Smooth muscle cell (in vitro differentiated cells): ENCODE results near the gene WDR81. TPM values are rescaled to one million over a fixed set of nuclear protein-coding genes. Genes with fewer than 3 reads are reported as not detected.
"Not testable (repeated sequence)": the region's sequence is repeated elsewhere in the genome, so short reads cannot be mapped to it uniquely, and the experiment has no call there.

Source experiments
- DNase-seq: peaks from one replicate; lab custom pipeline; 2025; ENCODE audit not compliant: unreplicated experiment; lab: John Stamatoyannopoulos, UW
- H2AFZ ChIP-seq: fragments of 200-600 bp; sonication (generic); 2 replicates; pipeline ENCODE4 v1.6.0; 2016; ENCODE audit warnings: antibody characterized with exemption, low read depth, mild to moderate bottlenecking
- H3F3A ChIP-seq: fragments of 200-600 bp; sonication (generic); 2 replicates; pipeline ENCODE4 v1.6.0; 2017; ENCODE audit warnings: antibody characterized with exemption, low read depth
- H3K27ac ChIP-seq: fragments of 200-600 bp; sonication (generic); 2 replicates; pipeline ENCODE4 v1.5.1; 2016; ENCODE audit warnings: low read depth, mild to moderate bottlenecking
- H3K27me3 ChIP-seq: fragments of 200-600 bp; sonication (generic); 2 replicates; pipeline ENCODE4 v1.6.1; 2016; ENCODE audit warnings: low read depth, mild to moderate bottlenecking
- H3K36me3 ChIP-seq: fragments of 200-600 bp; sonication (generic); 2 replicates; pipeline ENCODE4 v1.5.1; 2016; ENCODE audit warnings: low read depth
- H3K4me1 ChIP-seq: fragments of 200-600 bp; sonication (generic); 2 replicates; pipeline ENCODE4 v1.5.1; 2016; ENCODE audit warnings: low read depth
- H3K4me2 ChIP-seq: fragments of 200-600 bp; sonication (generic); 2 replicates; pipeline ENCODE4 v1.6.0; 2016; ENCODE audit warnings: mild to moderate bottlenecking
- H3K4me3 ChIP-seq: fragments of 200-600 bp; sonication (generic); 2 replicates; pipeline ENCODE4 v1.5.1; 2016; ENCODE audit warnings: mild to moderate bottlenecking
- H3K79me2 ChIP-seq: fragments of 200-600 bp; sonication (generic); 2 replicates; pipeline ENCODE4 v1.6.0; 2016; ENCODE audit warnings: low read depth, mild to moderate bottlenecking
- H3K9ac ChIP-seq: fragments of 200-600 bp; sonication (generic); 2 replicates; pipeline ENCODE4 v1.6.0; 2016; ENCODE audit warnings: low read depth
- H3K9me3 ChIP-seq: fragments of 200-600 bp; sonication (generic); replicated peaks from 2 replicates; pipeline ENCODE4 v1.5.1; 2016; ENCODE audit warnings: low read depth
- H4K20me1 ChIP-seq: fragments of 200-600 bp; sonication (generic); 2 replicates; pipeline ENCODE4 v1.6.0; 2016; ENCODE audit warnings: low read depth
- WGBS: methylation state at CpG from one replicate; pipeline ENCODE4 v1.1.7; 2016; ENCODE audit warnings: low lambda C conversion rate; 5-methylcytosine and 5-hydroxymethylcytosine counted together
- polyA plus RNA-seq: library from polyadenylated mRNA; unstranded; fragments of >200 nt; fragmentation: Nextera tagmentation; extraction: Ambion mirVana; gene quantifications from 2 replicates; pipeline ENCODE4 v1.2.1, GENCODE V29; 2016
- total RNA-seq: library from RNA; depleted of rRNA; stranded (reverse); fragments of >200 nt; gene quantifications from 2 replicates; pipeline ENCODE4 v1.2.3, GENCODE V29; 2014
- TF ChIP-seq, protein P1 (sequence below): fragments of 200-600 bp; sonication (generic); IDR thresholded peaks from 2 replicates; pipeline ENCODE4 v1.5.1; 2017; ENCODE audit warnings: borderline replicate concordance, mild to moderate bottlenecking, antibody characterized with exemption; ENCODE audit not compliant: insufficient read depth, poor library complexity, severe bottlenecking

Gene WDR81
- total and polyA plus RNA-seq, 2 experiments from 2014 or later: 5.6 to 9.7 TPM

DNA sequence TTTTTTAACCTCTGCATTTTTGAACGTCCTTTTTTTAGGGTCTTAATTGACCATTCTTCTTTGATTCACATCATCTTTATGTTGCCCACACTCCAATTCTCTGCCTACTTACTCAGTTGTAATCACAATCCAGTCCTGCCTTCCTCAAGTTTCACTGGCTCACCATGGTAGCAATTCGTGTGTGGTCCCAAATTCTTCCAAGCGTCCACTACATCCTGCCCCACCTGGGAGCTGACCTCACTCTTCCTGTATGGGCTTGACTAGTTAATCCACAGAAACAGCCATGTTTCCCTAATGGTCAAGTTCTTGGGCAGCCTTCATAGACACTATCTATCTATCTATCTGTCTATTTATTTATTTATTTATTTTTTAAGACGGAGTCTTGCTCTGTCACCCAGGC lies 21.4 kb upstream of the WDR81 start:
- H3K4me2 ChIP-seq: no peak overlapping the region
- H3K9ac ChIP-seq: no peak overlapping the region
- DNase-seq: no peak
- no peaks in the 10 kb centered on the region for H3K9me3 ChIP-seq
- H3F3A ChIP-seq: no peaks in the 10 kb centered on the region
- TF ChIP-seq, protein P1, sequence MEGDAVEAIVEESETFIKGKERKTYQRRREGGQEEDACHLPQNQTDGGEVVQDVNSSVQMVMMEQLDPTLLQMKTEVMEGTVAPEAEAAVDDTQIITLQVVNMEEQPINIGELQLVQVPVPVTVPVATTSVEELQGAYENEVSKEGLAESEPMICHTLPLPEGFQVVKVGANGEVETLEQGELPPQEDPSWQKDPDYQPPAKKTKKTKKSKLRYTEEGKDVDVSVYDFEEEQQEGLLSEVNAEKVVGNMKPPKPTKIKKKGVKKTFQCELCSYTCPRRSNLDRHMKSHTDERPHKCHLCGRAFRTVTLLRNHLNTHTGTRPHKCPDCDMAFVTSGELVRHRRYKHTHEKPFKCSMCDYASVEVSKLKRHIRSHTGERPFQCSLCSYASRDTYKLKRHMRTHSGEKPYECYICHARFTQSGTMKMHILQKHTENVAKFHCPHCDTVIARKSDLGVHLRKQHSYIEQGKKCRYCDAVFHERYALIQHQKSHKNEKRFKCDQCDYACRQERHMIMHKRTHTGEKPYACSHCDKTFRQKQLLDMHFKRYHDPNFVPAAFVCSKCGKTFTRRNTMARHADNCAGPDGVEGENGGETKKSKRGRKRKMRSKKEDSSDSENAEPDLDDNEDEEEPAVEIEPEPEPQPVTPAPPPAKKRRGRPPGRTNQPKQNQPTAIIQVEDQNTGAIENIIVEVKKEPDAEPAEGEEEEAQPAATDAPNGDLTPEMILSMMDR: no peak
- H3K79me2 ChIP-seq: no peaks in the 10 kb centered on the region
- H3K4me3 ChIP-seq: no peak overlapping the region
- H3K27ac ChIP-seq: no peak overlapping the region
- H3K27me3 ChIP-seq: no peaks in the 10 kb centered on the region
- no peaks in the 10 kb centered on the region for H4K20me1 ChIP-seq
- no peak overlapping the region for H2AFZ ChIP-seq
- WGBS: 86% methylated on average over 4 of the region's 4 CpGs
- H3K36me3 ChIP-seq: no peaks in the 10 kb centered on the region
- H3K4me1 ChIP-seq: no peaks in the 10 kb centered on the region

DNA sequence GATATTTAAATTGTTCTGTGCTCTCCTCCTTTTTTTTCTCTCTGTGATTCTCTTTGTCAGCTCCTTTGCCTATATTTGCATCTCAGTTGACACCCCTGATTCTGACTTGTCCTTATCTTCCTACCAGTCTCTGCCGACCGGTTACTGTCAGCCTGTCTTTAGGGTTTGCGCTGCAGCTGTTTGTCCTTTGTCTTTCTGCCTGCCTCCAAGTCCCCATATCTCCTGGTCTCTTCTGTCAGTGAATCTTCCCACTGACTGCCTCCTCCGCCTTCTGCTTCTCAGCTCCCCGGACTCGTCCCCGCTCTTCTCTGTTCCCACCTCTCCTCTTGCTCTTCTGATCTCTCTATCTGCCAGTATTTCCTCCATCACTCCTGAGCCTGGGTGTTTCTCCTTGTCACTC lies 19.5 kb upstream of the WDR81 start:
- Histone ChIP-seq H4K20me1 (peaks cover 5% of the 10 kb centered on the region), H3K4me1 (no peaks in the 10 kb centered on the region), H3K4me2 (no peak overlapping the region), H3F3A (no peaks in the 10 kb centered on the region), H3K79me2 (no peaks in the 10 kb centered on the region), H3K4me3 (no peak overlapping the region), H3K9me3 (no peaks in the 10 kb centered on the region), H3K27me3 (no peaks in the 10 kb centered on the region), H3K36me3 (no peaks in the 10 kb centered on the region), H3K27ac (no peak overlapping the region), H2AFZ (no peak overlapping the region), H3K9ac (no peak overlapping the region)
- 89% methylated on average over 7 of the region's 7 CpGs for WGBS
- DNase-seq: no peak
- TF ChIP-seq, protein P1: no peak

DNA sequence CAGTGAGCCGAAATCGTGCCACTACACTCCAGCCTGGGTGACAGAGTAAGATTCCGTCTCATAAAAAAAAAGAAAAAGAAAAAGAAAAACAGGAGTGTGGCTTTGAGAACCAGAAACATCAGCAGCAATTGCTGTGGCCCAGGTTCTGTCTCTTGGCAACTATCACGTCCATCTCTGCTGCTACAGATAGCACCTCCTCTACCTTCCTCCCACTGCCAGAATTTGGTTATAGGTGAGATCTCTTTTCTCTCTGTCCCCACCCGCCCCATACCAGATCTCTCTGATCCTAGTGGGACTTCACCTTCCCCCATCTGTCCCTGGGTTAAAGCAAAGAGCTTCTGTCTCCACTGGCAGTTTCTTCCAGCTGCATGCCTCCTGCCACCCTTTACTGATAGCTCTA lies 17.4 kb upstream of the WDR81 start:
- no peaks in the 10 kb centered on the region for H3K27me3 ChIP-seq
- H3K36me3 ChIP-seq: no peaks in the 10 kb centered on the region
- H3K9ac ChIP-seq: no peak overlapping the region
- no peak overlapping the region for H3K4me2 ChIP-seq
- WGBS: 89% methylated on average over 5 of the region's 5 CpGs
- DNase-seq: no peak
- H3K9me3 ChIP-seq: no peaks in the 10 kb centered on the region
- H3K4me1 ChIP-seq: peaks cover 11% of the 10 kb centered on the region
- H4K20me1 ChIP-seq: peaks cover 24% of the 10 kb centered on the region
- TF ChIP-seq, protein P1: no peak
- no peak overlapping the region for H2AFZ ChIP-seq
- H3K4me3 ChIP-seq: no peak overlapping the region
- H3F3A ChIP-seq: peaks cover 4% of the 10 kb centered on the region
- no peak overlapping the region for H3K27ac ChIP-seq
- peaks cover 15% of the 10 kb centered on the region for H3K79me2 ChIP-seq

DNA sequence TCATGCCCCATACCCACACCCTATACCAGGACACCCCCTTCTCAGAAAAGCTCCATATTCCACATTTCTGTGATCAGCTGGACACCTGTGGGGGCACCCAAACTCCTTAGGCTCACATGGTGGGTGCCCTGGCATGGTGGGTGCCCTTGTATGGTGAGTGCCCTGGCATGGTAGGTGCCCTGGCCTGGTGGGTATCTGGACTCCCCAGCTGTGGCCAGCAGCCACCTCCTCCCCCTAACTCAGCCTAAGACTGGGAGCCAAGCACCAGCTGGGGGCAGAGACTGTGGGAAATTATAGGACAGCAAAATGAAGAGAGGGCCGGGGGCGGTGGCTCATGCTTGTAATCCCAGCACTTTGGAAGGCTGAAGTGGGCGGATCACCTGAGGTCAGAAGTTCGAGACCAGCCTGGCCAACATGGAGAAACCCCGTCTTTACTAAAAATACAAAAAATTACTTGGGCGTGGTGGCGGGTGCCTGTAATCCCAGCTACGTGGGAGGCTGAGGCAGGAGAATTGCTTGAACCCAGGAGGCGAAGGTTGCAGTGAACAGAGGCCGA lies 15.6 kb upstream of the WDR81 start:
- H3K36me3 ChIP-seq, H2AFZ ChIP-seq, H3K27me3 ChIP-seq, H3K27ac ChIP-seq, DNase-seq, H3K4me3 ChIP-seq, H3K4me2 ChIP-seq, H3K9me3 ChIP-seq, H3K9ac ChIP-seq: not testable (repeated sequence)
- Histone ChIP-seq H4K20me1 (peaks cover 42% of the 10 kb centered on the region), H3F3A (peaks cover 22% of the 10 kb centered on the region), H3K79me2 (peaks cover 33% of the 10 kb centered on the region), H3K4me1 (peaks cover 20% of the 10 kb centered on the region)
- WGBS: 93% methylated on average over 10 of the region's 10 CpGs
